CD14-positive monocyte (primary cell): ENCODE data around the gene WNT16. TPM values are rescaled to one million over a fixed set of nuclear protein-coding genes. Genes with fewer than 3 reads are reported as not detected.

ENCODE experiments used
- DNase-seq, 3 donors: peaks; one replicate each; pipeline ENCODE4 v3.0.0-alpha.2; 2011 to 2022
- H2AFZ ChIP-seq: 2 replicates; pipeline ENCODE4 v1.6.0; 2012; ENCODE audit warnings: mild to moderate bottlenecking, low read depth, low read length, inconsistent platforms; ENCODE audit not compliant: insufficient read depth, poor library complexity, severe bottlenecking
- H3K27ac ChIP-seq, 2 donors: 1 replicate in 1 of 2; 2 replicates in 1 of 2; pipeline ENCODE4 v1.5.1; 2012 to 2013; ENCODE audit warnings: low read length in 2 of 2, control low read depth in 1 of 2, inconsistent platforms in 1 of 2, low read depth in 1 of 2, mild to moderate bottlenecking in 1 of 2
- H3K27me3 ChIP-seq, 2 donors: one replicate each; pipeline versions ENCODE4 v1.6.0 to v1.6.1; 2011 to 2013; ENCODE audit warnings: low read length in 2 of 2; ENCODE audit not compliant: control insufficient read depth in 2 of 2, insufficient read depth in 2 of 2
- H3K36me3 ChIP-seq, 2 donors: replicated peaks in 1 of 2; 1 replicate in 1 of 2; 2 replicates in 1 of 2; pipeline versions ENCODE4 v1.5.1 to v1.6.1; 2012 to 2013; ENCODE audit warnings: low read length in 2 of 2, control low read depth in 1 of 2, inconsistent platforms in 1 of 2, mild to moderate bottlenecking in 1 of 2; ENCODE audit not compliant: insufficient read depth in 2 of 2, control insufficient read depth in 1 of 2
- H3K4me1 ChIP-seq, 2 donors: 1 replicate in 1 of 2; 2 replicates in 1 of 2; pipeline versions ENCODE4 v1.5.1 to v1.6.1; 2012 to 2013; ENCODE audit warnings: low read length in 2 of 2, control low read depth in 1 of 2, inconsistent platforms in 1 of 2, mild to moderate bottlenecking in 1 of 2, moderate library complexity in 1 of 2; ENCODE audit not compliant: insufficient read depth in 2 of 2, control insufficient read depth in 1 of 2
- H3K4me2 ChIP-seq: replicated peaks from 2 replicates; pipeline ENCODE3; 2012; ENCODE audit warnings: low read length, moderate library complexity, mild to moderate bottlenecking; ENCODE audit not compliant: poor library complexity, severe bottlenecking; ENCODE audit errors: extremely low read depth
- H3K4me3 ChIP-seq, 3 experiments: fragments of 200-600 bp in 1 of 3; sonication (generic) in 1 of 3; replicated peaks in 1 of 3; 1 replicate in 2 of 3; 2 replicates in 1 of 3; pipeline ENCODE4 v1.5.1; 2011 to 2013; ENCODE audit warnings: low read length in 3 of 3, mild to moderate bottlenecking in 3 of 3, control low read depth in 2 of 3, low read depth in 2 of 3, inconsistent platforms in 1 of 3, moderate library complexity in 1 of 3
- H3K79me2 ChIP-seq: 2 replicates; pipeline ENCODE4 v1.6.0; 2012; ENCODE audit warnings: mild to moderate bottlenecking, control low read depth, inconsistent platforms, low read length, moderate library complexity; ENCODE audit not compliant: insufficient read depth
- H3K9ac ChIP-seq: 2 replicates; pipeline ENCODE4 v1.6.0; 2017; ENCODE audit warnings: low read length, mild to moderate bottlenecking; ENCODE audit not compliant: insufficient read depth, poor library complexity, severe bottlenecking
- H3K9me3 ChIP-seq, 2 donors: replicated peaks in 1 of 2; 1 replicate in 1 of 2; 2 replicates in 1 of 2; pipeline versions ENCODE4 v1.5.1 to v1.6.1; 2012 to 2013; ENCODE audit warnings: low read length in 2 of 2, control low read depth in 1 of 2; ENCODE audit not compliant: control insufficient read depth in 1 of 2, insufficient read depth in 1 of 2
- H4K20me1 ChIP-seq: 2 replicates; pipeline ENCODE4 v1.6.0; 2012; ENCODE audit warnings: mild to moderate bottlenecking, low read length, control low read depth, moderate library complexity; ENCODE audit not compliant: insufficient read depth
- H3K27ac Mint-ChIP-seq, 7 donors: one replicate each; pipeline ENCODE4 v1.8.0; 2020; ENCODE audit warnings: mild to moderate bottlenecking in 7 of 7, mixed read lengths in 7 of 7, moderate library complexity in 6 of 7, inconsistent platforms in 2 of 7
- H3K27me3 Mint-ChIP-seq, 3 donors: one replicate each; pipeline ENCODE4 v1.8.0; 2021 to 2022; ENCODE audit warnings: low read depth in 3 of 3, mild to moderate bottlenecking in 3 of 3, mixed read lengths in 3 of 3, moderate library complexity in 3 of 3, inconsistent platforms in 1 of 3
- H3K36me3 Mint-ChIP-seq, 2 donors: one replicate each; pipeline ENCODE4 v1.8.0; 2020; ENCODE audit warnings: mixed read lengths in 2 of 2, inconsistent platforms in 1 of 2, mild to moderate bottlenecking in 1 of 2
- H3K4me1 Mint-ChIP-seq: one replicate; pipeline ENCODE4 v1.8.0; 2020; ENCODE audit warnings: mild to moderate bottlenecking, mixed read lengths
- H3K4me3 Mint-ChIP-seq, 2 donors: one replicate each; pipeline ENCODE4 v1.8.0; 2020; ENCODE audit warnings: mild to moderate bottlenecking in 2 of 2, mixed read lengths in 2 of 2, moderate library complexity in 1 of 2
- H3K9me3 Mint-ChIP-seq, 7 donors: one replicate each; pipeline ENCODE4 v1.8.0; 2020 to 2022; ENCODE audit warnings: mixed read lengths in 7 of 7, mild to moderate bottlenecking in 6 of 7, moderate library complexity in 6 of 7, inconsistent platforms in 2 of 7
- WGBS: methylation state at CpG from one replicate; pipeline ENCODE4 v1.1.5; 2013; ENCODE audit warnings: missing lambda C conversion rate; ENCODE audit not compliant: insufficient coverage; 5-methylcytosine and 5-hydroxymethylcytosine counted together
- intact Hi-C, 2 donors: fragments of 100-400 bp; cut with micrococcal nuclease; formaldehyde crosslinking; loops; one replicate each; pipeline versions ENCODE4 v1.15.0 to v1.15.1; 2023
- polyA plus RNA-seq, 3 donors: library from polyadenylated mRNA; depleted of rRNA in 1 of 3; unstranded in 2 of 3; stranded (reverse) in 1 of 3; fragments of 300-500 nt in 2 of 3; fragments of >200 nt in 1 of 3; fragmentation: Illumina TruSeq in 2 of 3; gene quantifications; 1 replicate in 2 of 3; 2 replicates in 1 of 3; pipeline ENCODE4 v1.2.3, GENCODE V29; 2012 to 2021
- TF ChIP-seq, protein P1 (sequence below): fragments of 200-600 bp; IDR thresholded peaks from one replicate; pipeline ENCODE4 v1.8.0; 2022; ENCODE audit warnings: antibody characterized with exemption, mild to moderate bottlenecking

The WNT16 gene
- polyA plus RNA-seq, 3 donors: 0.05 TPM; not detected in 2

DNA sequence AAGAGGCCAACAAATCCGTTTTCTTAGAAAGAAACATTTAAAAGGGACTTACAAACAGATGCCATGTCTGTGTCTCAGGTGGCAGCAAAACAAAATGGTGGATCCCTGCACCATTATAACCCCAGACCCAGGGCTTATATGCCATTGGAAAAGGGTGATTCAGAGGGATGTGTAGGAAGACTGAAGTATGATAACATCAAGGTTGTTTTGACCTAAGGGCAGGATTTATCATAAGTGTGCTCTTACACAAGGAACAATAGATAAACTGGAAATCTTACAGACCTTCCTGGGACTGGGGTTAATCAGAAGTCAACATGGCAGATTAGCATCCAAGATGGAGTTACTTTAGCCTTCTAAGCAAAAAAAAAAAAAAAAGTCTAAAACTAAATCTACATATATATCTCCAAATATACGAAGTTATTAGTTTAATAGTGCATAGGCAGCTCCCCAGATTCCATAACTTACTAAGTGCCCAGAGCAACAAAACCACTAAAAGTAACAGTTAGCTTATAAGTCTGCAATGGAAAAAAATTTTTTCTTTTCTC lies 34.3 kb upstream of the WNT16 start:
- intact Hi-C loops: no loop called here
- Mint-ChIP-seq H3K36me3 (no peaks in the 10 kb centered on the region), H3K9me3 (peaks cover 2 to 12% (median 8%) of the 10 kb centered on the region in 7 donors), H3K27me3 (peaks cover 0 to 2% (median 0%) of the 10 kb centered on the region in 3 donors), H3K27ac (no peak overlapping the region), H3K4me3 (no peak overlapping the region), H3K4me1 (no peaks in the 10 kb centered on the region)
- TF ChIP-seq, protein P1, sequence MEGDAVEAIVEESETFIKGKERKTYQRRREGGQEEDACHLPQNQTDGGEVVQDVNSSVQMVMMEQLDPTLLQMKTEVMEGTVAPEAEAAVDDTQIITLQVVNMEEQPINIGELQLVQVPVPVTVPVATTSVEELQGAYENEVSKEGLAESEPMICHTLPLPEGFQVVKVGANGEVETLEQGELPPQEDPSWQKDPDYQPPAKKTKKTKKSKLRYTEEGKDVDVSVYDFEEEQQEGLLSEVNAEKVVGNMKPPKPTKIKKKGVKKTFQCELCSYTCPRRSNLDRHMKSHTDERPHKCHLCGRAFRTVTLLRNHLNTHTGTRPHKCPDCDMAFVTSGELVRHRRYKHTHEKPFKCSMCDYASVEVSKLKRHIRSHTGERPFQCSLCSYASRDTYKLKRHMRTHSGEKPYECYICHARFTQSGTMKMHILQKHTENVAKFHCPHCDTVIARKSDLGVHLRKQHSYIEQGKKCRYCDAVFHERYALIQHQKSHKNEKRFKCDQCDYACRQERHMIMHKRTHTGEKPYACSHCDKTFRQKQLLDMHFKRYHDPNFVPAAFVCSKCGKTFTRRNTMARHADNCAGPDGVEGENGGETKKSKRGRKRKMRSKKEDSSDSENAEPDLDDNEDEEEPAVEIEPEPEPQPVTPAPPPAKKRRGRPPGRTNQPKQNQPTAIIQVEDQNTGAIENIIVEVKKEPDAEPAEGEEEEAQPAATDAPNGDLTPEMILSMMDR: no peak
- no peaks in the 10 kb centered on the region for H3K36me3 ChIP-seq
- no peak overlapping the region for H3K4me3 ChIP-seq
- DNase-seq: no peak
- peaks cover 0 to 8% of the 10 kb centered on the region in 2 donors for H3K9me3 ChIP-seq
- no peaks in the 10 kb centered on the region for H3K27me3 ChIP-seq
- H3K4me2 ChIP-seq: no peak overlapping the region
- H3K79me2 ChIP-seq: no peaks in the 10 kb centered on the region
- H2AFZ ChIP-seq: no peak overlapping the region
- no peak overlapping the region for H3K27ac ChIP-seq
- H3K9ac ChIP-seq: no peak overlapping the region
- H3K4me1 ChIP-seq: no peaks in the 10 kb centered on the region
- H4K20me1 ChIP-seq: no peaks in the 10 kb centered on the region
- no CpG with 5 or more reads among the region's 2 CpGs for WGBS

DNA sequence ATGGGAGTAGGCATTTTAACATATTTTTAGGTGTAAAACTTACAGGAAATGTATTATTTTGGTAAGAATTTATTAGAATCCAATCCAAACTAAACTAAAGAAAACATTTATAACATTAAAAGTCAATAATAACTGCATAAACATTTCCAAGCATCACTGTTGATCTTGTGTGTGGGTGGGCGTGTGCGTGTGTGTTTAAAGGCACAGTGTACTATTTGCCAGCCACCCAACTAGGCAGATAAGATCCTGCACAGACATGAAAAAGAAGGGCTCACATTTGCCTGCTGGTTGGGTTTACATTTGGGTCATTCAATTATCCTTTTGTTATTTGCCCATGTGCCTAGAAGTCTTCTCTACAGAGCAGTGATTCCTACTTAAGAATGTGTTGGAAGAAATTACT lies 31.0 kb upstream of the WNT16 start:
- no peak overlapping the region for H3K4me2 ChIP-seq
- H3K27ac Mint-ChIP-seq: no peak overlapping the region
- no peak overlapping the region for H3K27ac ChIP-seq
- H3K36me3 ChIP-seq: no peaks in the 10 kb centered on the region
- H3K9me3 ChIP-seq: peaks cover 0 to 8% of the 10 kb centered on the region in 2 donors
- WGBS: no CpG with 5 or more reads among the region's 2 CpGs
- no peak overlapping the region for H2AFZ ChIP-seq
- TF ChIP-seq, protein P1: no peak
- H3K4me1 ChIP-seq: no peaks in the 10 kb centered on the region
- intact Hi-C loops: no loop called here
- H3K27me3 ChIP-seq: no peaks in the 10 kb centered on the region
- H3K4me1 Mint-ChIP-seq: no peaks in the 10 kb centered on the region
- no peak overlapping the region for H3K4me3 ChIP-seq
- no peaks in the 10 kb centered on the region for H3K79me2 ChIP-seq
- no peak for DNase-seq
- peaks cover 3 to 8% (median 6%) of the 10 kb centered on the region in 7 donors for H3K9me3 Mint-ChIP-seq
- no peaks in the 10 kb centered on the region for H3K36me3 Mint-ChIP-seq
- H4K20me1 ChIP-seq: no peaks in the 10 kb centered on the region
- H3K9ac ChIP-seq: no peak overlapping the region
- H3K27me3 Mint-ChIP-seq: no peaks in the 10 kb centered on the region
- no peak overlapping the region for H3K4me3 Mint-ChIP-seq
